CD4-positive, alpha-beta memory T cell (primary cell): ENCODE measurements around the gene SULT1B1. TPM values are rescaled to one million over a fixed set of nuclear protein-coding genes. Genes with fewer than 3 reads are reported as not detected.

Experiments
- polyA plus RNA-seq, 2 donors: library from polyadenylated mRNA; unstranded; fragments of 300-500 nt; fragmentation: Illumina TruSeq; gene quantifications; one replicate each; pipeline ENCODE4 v1.2.3, GENCODE V29; 2021
- total RNA-seq, 2 experiments: library from RNA; stranded (reverse); gene quantifications; one replicate each; pipeline ENCODE4 v1.2.3, GENCODE V29; 2021

Gene SULT1B1
- total and polyA plus RNA-seq, 4 experiments from 2014 or later = 4.2 to 7.6 (median 5.2) TPM

Other genes starting within 250 kb of the SULT1B1 start
- gene UGT2A2, start 121.0 kb downstream of the SULT1B1 start, total RNA-seq = not detected
- not detected for gene UGT2A2, start 121.0 kb downstream of the SULT1B1 start, polyA plus RNA-seq
- gene UGT2A1, start 107.4 kb downstream of the SULT1B1 start, total RNA-seq = not detected
- under 1 TPM in 1 of 2 donors, not detected in 1; 0.50 TPM for gene UGT2A1, start 107.4 kb downstream of the SULT1B1 start, polyA plus RNA-seq
- gene SULT1E1, start 99.5 kb upstream of the SULT1B1 start, total RNA-seq = not detected
- gene SULT1E1, start 99.5 kb upstream of the SULT1B1 start, polyA plus RNA-seq = not detected
- gene CSN1S1, start 170.4 kb upstream of the SULT1B1 start, total RNA-seq = not detected
- not detected for gene CSN1S1, start 170.4 kb upstream of the SULT1B1 start, polyA plus RNA-seq
- gene CSN2, start 205.1 kb upstream of the SULT1B1 start, total RNA-seq = not detected
- not detected for gene CSN2, start 205.1 kb upstream of the SULT1B1 start, polyA plus RNA-seq
- gene STATH, start 235.3 kb upstream of the SULT1B1 start, total RNA-seq = not detected
- not detected for gene STATH, start 235.3 kb upstream of the SULT1B1 start, polyA plus RNA-seq